HG02973 (cell line): Measurements from ENCODE around the gene ASTN1.

ENCODE experiments used
- ATAC-seq: cut with Tn5 transposase; IDR thresholded peaks from one replicate; pipeline ENCODE4 v1.9.1; 2021; ENCODE audit warnings: moderate library complexity; ENCODE audit not compliant: unreplicated experiment

ASTN1 gene

DNA sequence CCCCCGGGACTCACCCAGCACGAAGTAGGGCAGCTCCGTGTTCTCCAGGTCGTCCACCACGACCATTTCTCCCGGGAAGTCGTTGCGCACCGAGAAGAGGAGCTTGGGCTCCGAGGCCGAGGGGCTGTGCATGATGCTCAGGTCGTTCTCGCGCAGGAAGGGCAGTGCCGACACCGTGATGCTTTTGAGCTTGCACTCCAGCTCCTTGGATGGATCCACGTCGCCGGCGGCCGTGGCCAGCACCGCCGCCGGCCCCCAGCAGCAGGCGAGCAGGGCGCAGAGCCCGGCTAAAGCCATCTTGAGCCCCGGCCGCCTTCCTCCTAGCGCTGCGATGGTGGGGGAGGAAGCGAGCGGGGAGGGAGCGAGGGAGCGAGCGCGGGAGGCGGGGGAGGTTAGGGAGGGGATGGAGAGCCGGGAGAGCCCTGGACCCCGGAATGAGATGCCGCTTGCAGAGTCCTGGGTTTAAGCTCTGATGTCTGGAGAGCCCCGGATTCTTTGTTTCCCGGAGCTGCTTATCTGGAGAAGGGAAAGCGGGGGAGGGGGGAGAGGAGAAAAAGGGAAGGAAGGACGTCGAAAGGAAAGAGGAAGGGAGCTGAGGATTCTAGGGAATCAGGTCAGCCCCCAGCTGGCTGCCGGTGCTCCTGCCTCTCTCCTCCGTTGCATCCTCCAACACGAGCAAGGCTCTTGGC lies at the start of gene ASTN1:
Gene ASTN1, minus strand, starts transcription at position 333 of the 689 bp plus-strand sequence. Its CDS starts 36 bp downstream, at position 297.
- ATAC-seq = no peak

GRCh38 chr1:177211231-177211630 lies 46.7 kb upstream of the ASTN1 start:
- no peak for ATAC-seq

DNA sequence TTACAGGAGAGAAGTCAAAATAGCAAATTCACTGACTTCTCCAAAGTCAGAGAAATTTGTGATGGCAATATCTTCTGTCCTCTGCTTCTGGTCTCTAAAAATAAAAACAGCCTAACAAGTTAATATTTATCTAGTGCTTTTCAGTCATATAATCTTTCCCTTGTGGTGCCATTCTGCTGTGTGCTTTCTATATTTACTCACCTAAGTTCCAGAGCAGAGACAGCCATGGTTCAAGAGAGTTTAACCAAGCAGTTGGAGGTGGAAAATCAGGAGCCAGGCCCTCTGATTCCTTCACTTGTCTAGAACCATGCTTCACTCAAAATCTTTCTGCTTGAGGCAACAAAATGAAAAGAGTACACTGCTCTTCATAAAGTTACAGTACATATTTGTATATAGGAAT lies 45.6 kb upstream of the ASTN1 start:
- ATAC-seq = no peak

DNA sequence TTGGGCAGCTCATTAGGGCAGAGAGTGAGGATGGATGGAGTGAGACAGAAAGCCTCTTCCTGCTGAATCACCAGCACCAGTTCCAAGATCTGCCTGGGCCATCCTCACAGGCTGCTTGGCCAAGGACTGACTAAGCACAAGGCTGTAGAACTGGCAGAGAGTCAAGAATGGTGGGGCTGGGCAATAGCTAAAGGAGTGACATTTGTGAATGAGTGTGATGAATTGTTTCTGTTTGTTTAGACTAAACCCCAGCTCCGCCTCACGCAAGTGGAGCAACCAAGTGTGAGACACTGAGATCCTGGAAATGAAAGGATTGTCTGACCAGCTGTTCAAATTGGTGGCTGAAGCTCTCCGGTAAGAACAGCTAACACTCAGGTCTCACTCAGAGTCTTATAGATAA lies 44.8 kb upstream of the ASTN1 start:
- ATAC-seq = no peak

- no peak for ATAC-seq
Measured at GRCh38 chr1:177208920-177209319, 44.4 kb upstream of the ASTN1 start.

- no peak for ATAC-seq
Measured at GRCh38 chr1:177206831-177207355, 42.4 kb upstream of the ASTN1 start.

DNA sequence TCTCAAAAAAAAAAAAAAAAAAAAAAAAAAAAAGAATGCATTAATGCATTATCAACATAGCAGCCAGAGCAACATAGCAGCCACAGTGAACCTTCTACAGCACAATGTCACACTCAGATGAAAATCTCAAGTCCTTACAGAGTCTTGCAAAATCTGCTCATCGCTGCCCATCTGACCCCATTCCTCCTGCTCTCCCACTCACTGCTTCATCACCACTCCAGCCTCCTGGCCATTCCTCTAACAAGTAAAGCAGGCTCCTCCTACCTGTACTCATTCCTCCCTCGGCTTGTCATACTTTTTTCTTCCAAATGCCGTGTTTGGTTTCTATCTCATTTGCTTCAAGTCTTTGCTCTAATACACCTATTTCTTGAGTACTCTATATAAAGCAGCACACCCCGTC lies 35.8 kb upstream of the ASTN1 start:
- ATAC-seq = no peak

DNA sequence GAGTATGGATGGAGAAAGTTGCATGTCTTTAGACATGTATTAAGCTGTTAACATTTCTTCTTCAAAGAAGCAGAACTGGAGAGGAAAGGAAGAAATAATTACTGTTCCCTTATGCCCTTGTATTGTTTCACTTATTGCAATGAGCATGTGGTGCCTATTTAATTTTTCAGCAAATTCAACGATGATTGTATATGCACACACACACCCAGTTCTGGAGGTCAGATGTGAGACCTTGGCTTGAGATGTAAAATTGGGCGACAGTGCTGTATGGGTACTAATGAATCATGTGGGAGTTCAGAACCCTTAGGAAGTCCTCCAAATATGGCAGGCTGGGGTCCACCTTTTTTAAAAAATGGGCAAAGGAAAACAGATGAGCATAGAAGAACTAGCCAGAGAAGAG lies 33.7 kb upstream of the ASTN1 start:
- no peak for ATAC-seq

DNA sequence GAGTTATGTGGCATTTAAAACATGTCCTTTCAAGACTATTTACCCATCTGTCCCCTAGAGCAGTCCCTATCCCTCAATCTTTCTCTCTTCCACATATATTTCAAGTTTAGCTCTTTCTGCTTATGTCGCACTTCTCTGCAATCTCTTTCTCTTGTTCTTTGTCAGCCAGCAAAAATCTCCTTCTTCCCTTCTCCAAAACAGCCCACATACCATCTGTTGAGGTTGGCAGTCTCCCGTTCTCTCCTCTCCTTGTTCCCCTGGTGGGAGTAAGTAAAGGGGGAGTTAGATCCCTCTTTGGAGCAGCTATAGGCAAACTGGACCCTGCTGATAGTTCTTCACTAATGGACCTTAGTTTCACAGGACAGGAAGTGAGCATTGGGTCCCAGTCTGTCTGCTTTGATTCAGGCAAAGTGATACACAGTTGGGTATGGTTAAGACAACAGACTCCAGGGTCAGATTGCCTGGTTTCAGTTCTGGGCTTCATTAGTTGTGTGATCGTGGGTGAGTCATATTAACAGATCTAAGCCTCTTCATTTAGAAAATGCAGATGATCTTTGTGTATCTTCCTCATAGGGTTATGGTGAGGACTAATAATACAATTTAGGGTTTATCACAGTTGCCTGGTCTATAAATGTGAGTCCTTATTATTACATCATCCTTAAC lies 25.9 kb upstream of the ASTN1 start:
- ATAC-seq = no peak

DNA sequence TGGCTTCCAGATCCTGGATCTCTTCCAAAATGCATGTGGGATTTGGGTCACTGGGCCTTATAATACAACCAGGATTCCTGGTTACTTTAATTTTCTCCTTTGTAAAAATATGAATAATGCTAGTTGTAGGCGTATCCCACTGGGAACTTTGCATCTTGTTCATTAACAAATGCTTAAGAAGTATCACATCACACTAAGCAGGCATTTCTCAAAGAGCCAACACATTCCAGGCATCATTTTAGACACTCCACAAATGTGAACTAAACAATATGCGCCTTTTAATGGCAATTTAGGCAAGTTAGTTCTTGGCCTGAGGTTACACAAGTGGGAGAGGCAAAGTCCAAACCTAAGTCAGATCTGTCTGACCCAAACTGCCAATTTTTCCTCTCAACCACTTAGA lies 22.1 kb upstream of the ASTN1 start:
- no peak for ATAC-seq

DNA sequence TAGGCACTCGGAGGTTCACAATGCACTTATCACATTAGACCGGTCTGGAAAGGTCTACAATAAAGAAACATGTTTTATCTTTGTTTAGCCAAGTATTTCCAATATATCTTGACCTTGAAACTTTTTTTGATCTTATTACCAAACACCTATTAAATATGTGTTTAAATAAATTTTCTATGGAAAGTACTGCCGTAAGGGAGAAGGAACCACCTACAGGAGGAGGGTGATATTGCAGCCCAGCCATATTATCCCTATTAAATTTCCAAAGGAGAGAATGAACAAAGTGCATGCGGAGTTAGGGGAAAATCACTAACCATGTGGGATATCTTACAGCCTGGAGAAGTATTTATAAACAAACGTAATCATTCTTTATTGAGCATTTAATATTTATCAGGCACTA lies 20.7 kb upstream of the ASTN1 start:
- no peak for ATAC-seq

DNA sequence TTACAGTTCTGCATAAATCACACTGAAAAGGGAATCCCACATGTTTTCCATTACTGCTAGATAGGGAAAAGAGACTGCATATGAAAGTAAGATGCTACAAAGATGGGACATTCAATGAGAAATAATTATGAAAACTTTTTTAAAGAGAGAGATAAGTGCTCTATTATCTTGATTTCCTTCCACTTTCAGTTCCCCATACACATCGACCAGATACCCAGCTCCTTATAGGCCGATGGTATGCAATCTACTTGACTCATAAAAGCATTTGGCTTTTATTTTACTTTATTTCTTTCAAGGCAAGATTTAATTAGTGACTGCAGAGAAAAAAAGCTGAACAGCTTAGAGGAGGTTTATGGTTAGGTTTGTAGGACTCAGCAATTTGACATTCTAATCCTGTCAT lies 19.3 kb upstream of the ASTN1 start:
- no peak for ATAC-seq

- ATAC-seq = peak; percentile 90
Measured at GRCh38 chr1:177181631-177182291, 17.2 kb upstream of the ASTN1 start.

DNA sequence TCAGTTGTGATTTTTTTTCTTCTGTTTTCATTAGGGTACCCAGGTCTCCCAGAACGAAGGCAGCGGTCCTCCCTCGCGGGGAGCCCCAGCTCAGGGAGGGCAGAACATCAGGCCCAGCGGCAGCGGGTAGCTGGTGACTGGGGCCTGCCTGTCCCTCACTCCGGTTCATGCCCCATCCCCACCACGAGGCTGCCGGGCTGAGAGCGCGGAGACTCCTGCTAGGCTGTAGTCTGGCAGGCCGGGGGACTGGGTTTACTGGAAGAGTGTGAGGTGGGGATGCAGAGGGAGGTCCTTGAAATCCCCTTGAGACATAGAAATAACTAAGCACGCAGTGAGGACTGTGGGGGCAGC lies 16.7 kb upstream of the ASTN1 start:
- peak; percentile 7 for ATAC-seq

DNA sequence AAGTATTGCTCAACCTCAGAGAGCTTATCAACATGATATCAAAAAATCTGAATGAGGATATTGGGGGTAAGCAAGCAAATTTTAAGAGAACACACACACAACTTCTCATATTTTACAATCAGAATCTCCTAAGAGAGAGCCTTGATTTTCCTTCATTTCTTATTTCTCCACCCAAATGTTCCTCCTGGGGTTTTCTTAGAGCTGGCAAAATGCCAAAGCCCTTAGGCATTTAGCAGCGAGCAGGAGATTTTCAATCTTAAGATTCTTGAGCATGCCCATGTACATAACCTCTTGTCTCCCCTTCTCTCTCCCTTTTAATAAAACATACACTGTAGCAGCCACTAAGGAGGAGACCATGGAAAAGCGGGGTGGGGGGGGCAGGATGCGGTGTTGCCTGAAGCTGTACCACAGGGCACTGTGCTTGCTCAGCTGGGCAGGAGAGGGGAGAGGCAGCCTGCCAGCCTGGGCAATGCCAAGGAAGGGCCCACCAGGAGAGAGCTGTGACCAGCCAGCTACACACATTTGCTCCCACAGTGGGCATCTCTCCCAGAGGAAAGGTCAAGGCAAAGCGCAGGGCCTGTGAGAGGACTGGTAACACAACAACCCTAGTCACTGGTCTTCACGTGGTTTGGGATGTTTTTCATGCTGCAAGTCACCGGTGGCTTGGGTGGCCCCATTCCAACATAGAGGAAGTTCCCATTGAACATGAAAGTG lies 10.6 kb upstream of the ASTN1 start:
- no peak for ATAC-seq

DNA sequence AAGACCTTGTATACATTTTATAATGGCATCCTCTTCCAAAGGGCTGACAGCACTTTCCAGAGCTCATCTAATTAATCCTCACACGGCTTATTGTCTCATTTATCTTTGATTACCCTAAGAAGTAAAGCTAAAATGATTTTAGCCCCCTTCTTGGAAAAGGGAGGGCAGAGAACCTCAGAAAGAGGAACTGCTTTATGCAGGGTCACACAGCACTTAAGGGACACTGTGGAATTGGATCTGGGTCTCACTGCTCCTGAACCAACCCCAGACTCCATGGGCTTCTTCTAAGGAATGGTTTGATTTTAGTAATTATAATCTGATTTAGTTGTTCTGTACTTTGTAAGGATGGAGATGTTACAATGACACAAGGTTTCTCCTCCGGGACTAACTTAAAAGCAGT lies 9.5 kb upstream of the ASTN1 start:
- no peak for ATAC-seq

DNA sequence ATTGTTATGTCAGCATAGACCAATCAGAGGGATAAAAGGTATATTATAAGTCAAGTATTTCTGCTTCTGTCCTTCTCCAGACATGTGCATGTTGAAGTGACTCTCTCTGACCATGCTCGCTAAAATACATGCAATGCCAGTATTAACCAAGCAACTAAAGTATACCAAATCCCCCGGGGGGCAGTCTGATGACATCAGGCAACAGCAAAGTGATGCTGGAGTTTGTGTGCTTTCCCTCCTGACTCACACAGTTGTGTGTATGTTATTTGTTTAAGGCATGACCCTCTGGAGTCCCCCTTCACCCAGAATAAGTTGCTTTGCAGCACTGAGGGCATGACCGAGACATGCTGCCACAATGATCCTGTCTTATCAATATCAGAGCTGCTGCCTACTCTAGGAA lies 8.4 kb upstream of the ASTN1 start:
- no peak for ATAC-seq

- no peak for ATAC-seq
Measured at GRCh38 chr1:177172272-177172671, 7.8 kb upstream of the ASTN1 start.

- no peak for ATAC-seq
Measured at GRCh38 chr1:177171536-177172123, 7.1 kb upstream of the ASTN1 start.

DNA sequence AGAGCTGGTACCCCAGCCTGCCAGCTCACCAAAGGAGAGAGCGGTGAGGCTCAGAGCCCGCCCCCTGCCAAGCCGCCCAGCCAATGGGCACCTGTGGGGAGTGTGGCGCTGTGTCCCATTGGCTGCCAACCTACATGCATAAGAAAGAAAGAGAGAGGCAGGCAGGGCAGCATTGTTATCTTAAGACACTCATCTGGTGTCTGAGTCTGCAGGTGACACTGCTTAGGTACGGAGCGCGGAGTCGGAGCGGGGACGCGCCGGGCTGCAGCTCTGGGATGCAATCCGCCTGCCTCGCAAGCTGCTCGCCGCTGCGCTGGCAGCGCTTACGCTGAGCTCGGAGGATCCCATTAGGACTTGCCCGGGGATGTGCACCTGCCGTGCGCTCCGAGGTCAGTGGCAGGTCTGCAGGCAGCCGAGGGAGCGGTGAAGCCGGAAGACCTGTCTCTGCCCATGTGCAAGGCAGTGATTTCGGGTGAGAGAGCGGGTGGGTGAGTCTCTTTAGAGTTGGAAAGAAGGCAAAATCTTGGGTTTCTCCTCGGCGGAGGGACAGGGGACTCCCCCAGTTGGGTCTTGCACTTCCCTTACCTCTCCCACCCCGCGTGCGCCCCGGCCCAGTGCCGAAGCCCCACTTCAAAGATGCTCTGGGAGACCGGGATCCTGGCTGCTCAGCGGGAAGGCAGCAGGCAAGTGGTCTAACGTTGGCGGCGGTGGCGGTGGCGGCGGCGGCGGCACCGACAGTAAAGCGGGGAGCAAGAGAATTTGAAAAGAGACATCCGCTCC lies 6.4 kb upstream of the ASTN1 start, which contains the start of gene BRINP2:
Gene BRINP2, plus strand, starts transcription at position 203 of the 780 bp plus-strand sequence. CDS start 58,919 bp downstream, outside the sequence.
- no peak for ATAC-seq
